ENCODE data around the gene CDKAL1.

CDKAL1 gene

DNA sequence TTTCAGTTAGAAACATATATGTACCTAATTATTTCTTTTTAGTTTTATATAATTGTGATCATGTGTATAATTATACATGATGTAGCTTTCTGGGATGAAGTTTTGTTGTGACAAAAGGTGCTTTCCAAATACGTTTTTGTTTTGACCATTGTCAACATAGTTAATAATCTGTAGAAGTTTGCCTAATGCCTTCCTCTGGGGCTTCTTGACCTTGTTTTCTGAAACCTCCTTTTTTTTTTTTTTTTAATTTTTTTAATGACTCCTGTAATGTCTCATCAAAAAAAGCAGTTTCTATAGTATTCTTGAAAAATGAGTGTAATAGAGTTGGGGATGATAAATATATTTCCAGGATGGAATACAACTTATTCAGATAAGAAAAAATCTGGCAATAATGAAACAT, 624.6 kb downstream of the CDKAL1 start:
- H3K9me3 ChIP-seq (ENCODE audit: control insufficient read depth, low read length): no peaks in the 10 kb centered on the region
- no peaks in the 10 kb centered on the region for H3K36me3 ChIP-seq (ENCODE audit: control insufficient read depth, insufficient read depth, low read length)
- TF ChIP-seq, protein P1, sequence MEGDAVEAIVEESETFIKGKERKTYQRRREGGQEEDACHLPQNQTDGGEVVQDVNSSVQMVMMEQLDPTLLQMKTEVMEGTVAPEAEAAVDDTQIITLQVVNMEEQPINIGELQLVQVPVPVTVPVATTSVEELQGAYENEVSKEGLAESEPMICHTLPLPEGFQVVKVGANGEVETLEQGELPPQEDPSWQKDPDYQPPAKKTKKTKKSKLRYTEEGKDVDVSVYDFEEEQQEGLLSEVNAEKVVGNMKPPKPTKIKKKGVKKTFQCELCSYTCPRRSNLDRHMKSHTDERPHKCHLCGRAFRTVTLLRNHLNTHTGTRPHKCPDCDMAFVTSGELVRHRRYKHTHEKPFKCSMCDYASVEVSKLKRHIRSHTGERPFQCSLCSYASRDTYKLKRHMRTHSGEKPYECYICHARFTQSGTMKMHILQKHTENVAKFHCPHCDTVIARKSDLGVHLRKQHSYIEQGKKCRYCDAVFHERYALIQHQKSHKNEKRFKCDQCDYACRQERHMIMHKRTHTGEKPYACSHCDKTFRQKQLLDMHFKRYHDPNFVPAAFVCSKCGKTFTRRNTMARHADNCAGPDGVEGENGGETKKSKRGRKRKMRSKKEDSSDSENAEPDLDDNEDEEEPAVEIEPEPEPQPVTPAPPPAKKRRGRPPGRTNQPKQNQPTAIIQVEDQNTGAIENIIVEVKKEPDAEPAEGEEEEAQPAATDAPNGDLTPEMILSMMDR (IDR thresholded peaks at IDR 0.05): no peak
- H3K4me3 ChIP-seq (ENCODE audit: low read depth, low read length): no peak overlapping the region
- H3K4me2 ChIP-seq (ENCODE audit: low read length): no peak overlapping the region
- no peak overlapping the region for H3K9ac ChIP-seq
- H3K79me2 ChIP-seq: no peaks in the 10 kb centered on the region
- H3K27ac ChIP-seq: no peak overlapping the region
- H3K27me3 ChIP-seq (ENCODE audit: control insufficient read depth, insufficient read depth, low read length): no peaks in the 10 kb centered on the region
- no peaks in the 10 kb centered on the region for H3K4me1 ChIP-seq
- no peak overlapping the region for H2AFZ ChIP-seq

DNA sequence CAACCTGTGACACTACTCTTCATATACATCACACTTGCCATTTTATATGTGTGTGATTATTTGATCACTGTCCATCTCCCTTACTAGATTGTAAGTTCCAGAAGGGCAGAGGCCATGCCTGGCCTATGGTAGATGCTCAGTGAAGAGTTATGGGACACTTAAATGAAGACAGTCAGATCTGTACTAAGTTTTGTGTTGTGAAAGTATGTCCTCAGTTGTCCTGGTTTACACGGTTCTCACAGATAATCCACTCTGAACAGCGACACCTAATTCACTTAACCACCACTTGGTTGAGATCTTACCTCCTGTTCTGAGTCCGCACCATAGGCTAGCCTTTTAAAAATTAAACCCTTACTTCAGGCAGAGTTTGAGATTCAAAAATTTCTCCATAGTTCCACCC, 625.2 kb downstream of the CDKAL1 start:
- no peak overlapping the region for H2AFZ ChIP-seq
- H3K27ac ChIP-seq: no peak overlapping the region
- no peak overlapping the region for H3K9ac ChIP-seq
- no peak overlapping the region for H3K4me3 ChIP-seq (ENCODE audit: low read depth, low read length)
- H3K9me3 ChIP-seq (ENCODE audit: control insufficient read depth, low read length): no peaks in the 10 kb centered on the region
- no peaks in the 10 kb centered on the region for H3K79me2 ChIP-seq
- no peak overlapping the region for H3K4me2 ChIP-seq (ENCODE audit: low read length)
- TF ChIP-seq, protein P1 (IDR thresholded peaks at IDR 0.05): no peak
- no peaks in the 10 kb centered on the region for H3K4me1 ChIP-seq
- H3K27me3 ChIP-seq (ENCODE audit: control insufficient read depth, insufficient read depth, low read length): no peaks in the 10 kb centered on the region
- no peaks in the 10 kb centered on the region for H3K36me3 ChIP-seq (ENCODE audit: control insufficient read depth, insufficient read depth, low read length)

DNA sequence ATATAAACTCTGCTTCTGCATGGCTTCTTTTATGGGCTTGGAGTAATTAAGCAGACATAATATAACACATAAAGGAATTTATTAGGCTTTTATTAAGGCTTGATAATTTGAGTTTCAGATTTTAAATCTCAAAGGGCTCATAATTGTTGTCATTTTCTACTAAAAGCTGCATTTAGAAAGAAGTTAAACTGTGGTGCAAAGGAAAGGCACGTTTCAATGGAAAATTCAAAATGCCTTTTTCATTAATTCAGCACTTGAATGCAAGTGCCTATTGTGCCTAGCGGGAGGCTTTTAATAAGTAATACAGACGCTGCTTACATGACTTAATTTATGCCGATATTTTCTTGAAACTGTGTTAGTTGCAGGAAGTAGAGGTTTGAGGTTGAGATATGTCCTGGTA, 627.5 kb downstream of the CDKAL1 start:
- Histone ChIP-seq H3K79me2 (no peaks in the 10 kb centered on the region), H3K9ac (no peak overlapping the region), H2AFZ (no peak overlapping the region), H3K4me1 (no peaks in the 10 kb centered on the region), H3K9me3 (ENCODE audit: control insufficient read depth, low read length) (no peaks in the 10 kb centered on the region), H3K4me3 (ENCODE audit: low read depth, low read length) (no peak overlapping the region), H3K27ac (no peak overlapping the region), H3K36me3 (ENCODE audit: control insufficient read depth, insufficient read depth, low read length) (no peaks in the 10 kb centered on the region), H3K27me3 (ENCODE audit: control insufficient read depth, insufficient read depth, low read length) (no peaks in the 10 kb centered on the region), H3K4me2 (ENCODE audit: low read length) (no peak overlapping the region)
- TF ChIP-seq, protein P1 (IDR thresholded peaks at IDR 0.05): no peak

DNA sequence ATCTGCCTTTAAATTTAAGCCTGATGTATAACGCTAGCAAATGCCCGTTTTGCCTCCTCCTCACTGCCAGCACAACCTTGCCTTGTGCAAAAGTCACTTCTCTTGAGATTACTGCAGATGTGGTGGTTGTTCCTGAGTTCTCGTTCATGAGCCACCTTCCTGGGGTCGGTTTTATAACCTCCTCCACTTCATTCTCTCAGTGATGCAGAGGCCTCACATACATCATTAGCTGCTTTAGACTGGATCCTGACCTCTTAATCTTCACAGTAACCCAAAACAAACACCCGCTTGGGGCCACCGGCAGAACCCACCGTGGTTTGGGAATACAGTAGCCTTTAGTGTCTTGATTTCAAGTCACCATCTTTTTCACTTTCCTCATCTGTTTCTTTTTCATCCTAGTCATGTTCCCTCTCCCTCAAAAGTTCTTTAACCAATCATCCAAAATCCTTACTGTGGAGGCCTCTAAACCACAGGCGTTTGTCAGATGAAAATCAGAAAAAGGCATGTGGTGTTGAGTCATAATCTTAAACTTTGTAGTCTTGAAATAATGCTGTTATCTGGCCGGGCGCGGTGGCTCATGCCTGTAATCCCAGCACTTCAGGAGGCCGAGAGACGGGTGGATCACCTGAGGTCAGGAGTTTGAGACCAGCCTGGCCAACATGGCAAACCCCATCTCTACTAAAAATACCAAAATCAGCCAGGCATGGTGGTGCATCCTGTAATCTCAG, 629.0 kb downstream of the CDKAL1 start:
- Histone ChIP-seq H3K4me1 (no peaks in the 10 kb centered on the region), H3K36me3 (ENCODE audit: control insufficient read depth, insufficient read depth, low read length) (no peaks in the 10 kb centered on the region), H3K4me2 (ENCODE audit: low read length) (no peak overlapping the region), H3K9ac (no peak overlapping the region), H3K9me3 (ENCODE audit: control insufficient read depth, low read length) (no peaks in the 10 kb centered on the region), H3K4me3 (ENCODE audit: low read depth, low read length) (no peak overlapping the region), H3K79me2 (no peaks in the 10 kb centered on the region), H3K27ac (no peak overlapping the region), H3K27me3 (ENCODE audit: control insufficient read depth, insufficient read depth, low read length) (no peaks in the 10 kb centered on the region), H2AFZ (no peak overlapping the region)
- TF ChIP-seq, protein P1 (IDR thresholded peaks at IDR 0.05): no peak

DNA sequence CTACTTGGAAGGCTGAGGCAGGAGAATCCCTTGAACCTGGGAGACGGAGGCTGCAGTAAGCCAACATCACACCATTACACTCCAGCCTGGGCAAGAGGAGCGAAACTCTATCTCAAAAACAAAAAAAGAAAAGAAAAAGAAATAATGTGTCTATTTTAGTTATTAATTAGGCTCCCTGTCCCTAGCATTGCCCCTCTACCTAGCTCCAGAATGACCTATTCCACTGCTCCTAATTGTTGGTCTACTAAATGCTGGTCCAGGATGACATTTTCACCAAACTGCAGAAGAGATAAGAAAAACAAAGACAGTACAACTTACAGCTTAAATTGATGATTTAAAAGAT, 629.6 kb downstream of the CDKAL1 start:
- H3K4me3 ChIP-seq (ENCODE audit: low read depth, low read length): no peak overlapping the region
- TF ChIP-seq, protein P1 (IDR thresholded peaks at IDR 0.05): no peak
- H2AFZ ChIP-seq: no peak overlapping the region
- no peak overlapping the region for H3K27ac ChIP-seq
- no peak overlapping the region for H3K9ac ChIP-seq
- H3K79me2 ChIP-seq: no peaks in the 10 kb centered on the region
- no peaks in the 10 kb centered on the region for H3K36me3 ChIP-seq (ENCODE audit: control insufficient read depth, insufficient read depth, low read length)
- H3K4me2 ChIP-seq (ENCODE audit: low read length): no peak overlapping the region
- no peaks in the 10 kb centered on the region for H3K9me3 ChIP-seq (ENCODE audit: control insufficient read depth, low read length)
- no peaks in the 10 kb centered on the region for H3K4me1 ChIP-seq
- no peaks in the 10 kb centered on the region for H3K27me3 ChIP-seq (ENCODE audit: control insufficient read depth, insufficient read depth, low read length)

Measured in parathyroid adenoma (tissue), 2 donors.